DMS53 (cell line): Measurements from ENCODE around the gene CA10.

Experiments
- DNase-seq: peaks from one replicate; lab custom pipeline; 2025; lab: John Stamatoyannopoulos, UW

The CA10 gene

DNA sequence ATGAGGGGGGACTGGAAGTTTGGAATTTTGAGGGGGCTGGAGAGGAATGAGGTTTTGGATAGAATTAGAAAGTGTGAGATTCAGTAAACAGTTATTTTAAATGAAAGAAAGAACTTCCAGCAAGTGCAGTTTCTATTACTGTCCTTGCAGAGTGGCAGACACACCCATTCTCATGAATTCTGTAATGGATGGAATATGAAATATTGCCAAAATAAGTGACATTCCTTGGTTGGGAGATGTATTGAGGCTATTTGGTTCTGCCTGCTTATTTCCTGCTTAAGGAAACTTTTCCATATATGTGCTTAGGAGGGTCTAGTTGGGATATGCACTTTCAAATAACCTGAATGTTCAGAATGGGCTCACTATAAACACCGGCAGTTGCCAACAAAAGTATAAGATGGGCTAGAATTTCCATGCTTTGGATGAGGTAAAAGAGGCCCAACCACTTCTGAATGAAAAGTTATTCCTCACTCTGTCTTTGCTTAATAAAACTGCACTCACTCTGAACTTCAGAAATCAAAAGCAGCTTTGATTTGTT is 434.4 kb downstream of the CA10 start:
- no peak for DNase-seq

DNA sequence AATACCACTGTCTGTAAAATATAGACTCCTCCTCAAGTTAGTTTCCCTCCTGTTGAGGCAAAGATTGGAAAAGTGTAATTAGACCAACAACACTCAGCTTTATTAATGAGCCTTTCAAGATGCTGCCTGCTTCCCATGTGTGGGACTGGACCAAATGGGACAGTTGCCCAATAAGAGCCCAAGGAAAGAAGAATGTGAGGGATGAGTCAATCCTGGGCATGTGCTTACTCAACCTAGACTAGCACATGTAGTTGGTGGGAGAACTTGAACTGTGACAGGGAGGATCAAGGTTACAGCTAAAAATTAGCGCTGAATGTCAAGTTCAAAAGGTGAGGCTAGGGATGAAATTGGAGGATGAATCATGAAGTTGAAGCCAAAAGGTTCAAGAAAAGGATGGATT is 435.5 kb downstream of the CA10 start:
- no peak for DNase-seq

DNA sequence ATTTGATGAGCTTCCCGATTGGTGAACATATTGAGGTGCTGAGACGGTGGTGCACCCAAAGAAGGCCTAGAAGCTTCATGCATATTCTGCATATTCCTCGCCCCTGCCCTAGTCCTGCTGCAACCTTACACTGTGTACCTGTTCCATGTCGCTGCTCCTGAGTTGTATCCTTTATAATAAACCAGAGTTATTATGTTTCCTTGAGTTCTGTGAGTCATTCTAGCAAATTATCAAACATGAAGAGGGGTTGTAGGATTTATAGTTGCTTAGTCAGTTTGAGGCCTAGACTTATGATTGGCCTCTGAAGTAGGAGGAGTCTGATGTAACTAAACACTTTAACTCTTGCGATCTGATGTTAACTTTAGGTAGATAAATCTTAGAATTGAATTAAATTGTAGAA is 436.8 kb downstream of the CA10 start:
- DNase-seq = peak; percentile 26

DNA sequence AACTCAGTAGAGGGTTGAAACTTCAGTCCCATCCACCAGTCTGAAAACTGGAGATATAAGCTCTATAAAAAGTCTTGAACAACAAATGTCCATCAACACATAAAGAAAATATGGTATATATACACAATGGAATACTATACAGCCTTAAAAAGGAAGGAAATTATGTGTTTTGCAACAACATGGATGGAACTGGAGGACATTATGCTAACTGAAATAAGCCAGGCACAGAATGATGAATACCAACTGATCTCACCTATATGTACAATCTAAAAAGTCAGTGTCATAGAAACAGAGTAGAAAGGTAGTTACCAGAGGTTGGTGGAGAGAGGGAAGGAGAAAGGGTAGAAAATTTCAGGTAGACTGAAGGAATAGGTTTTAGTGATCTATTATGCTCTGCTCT is 438.1 kb downstream of the CA10 start:
- DNase-seq = no peak

DNA sequence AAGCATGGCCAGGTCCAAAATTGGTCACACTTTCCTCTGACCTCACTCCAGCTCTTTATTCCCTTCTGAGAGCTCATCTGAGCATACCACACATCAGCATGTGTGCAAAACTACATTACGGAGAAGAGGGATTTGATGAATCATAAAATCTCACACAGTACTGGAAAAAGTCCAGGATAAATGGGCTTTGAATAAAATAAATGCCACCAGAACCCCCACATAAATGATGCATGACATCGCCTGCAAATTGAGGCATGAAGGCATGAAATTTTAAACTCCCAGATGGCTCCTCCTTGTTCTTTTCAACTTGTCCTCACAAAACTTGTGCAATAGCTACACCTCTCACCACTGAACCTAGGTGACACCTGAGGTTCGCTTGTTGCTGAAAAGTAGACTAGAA is 439.5 kb downstream of the CA10 start:
- no peak for DNase-seq

DNA sequence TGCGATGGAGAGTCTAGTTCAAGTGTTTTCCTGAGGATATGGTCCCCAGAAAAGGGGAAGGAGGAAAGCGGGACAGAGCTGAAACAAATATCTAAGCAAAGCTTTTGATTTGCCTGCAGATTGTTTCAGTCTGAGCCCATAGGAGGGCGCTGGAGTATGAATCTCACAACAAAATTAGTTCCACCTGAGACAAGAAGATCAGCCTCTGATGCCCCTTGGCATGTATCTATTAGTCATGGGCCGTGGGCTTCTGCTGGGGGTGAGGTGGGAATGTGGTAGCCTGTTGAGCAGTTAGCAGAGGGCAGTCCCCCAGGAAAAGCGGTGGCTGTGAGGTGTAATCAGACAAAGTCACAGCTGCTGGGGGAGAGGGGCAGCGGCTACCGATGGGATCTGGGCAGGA is 446.9 kb downstream of the CA10 start:
- DNase-seq = peak; percentile 41

DNA sequence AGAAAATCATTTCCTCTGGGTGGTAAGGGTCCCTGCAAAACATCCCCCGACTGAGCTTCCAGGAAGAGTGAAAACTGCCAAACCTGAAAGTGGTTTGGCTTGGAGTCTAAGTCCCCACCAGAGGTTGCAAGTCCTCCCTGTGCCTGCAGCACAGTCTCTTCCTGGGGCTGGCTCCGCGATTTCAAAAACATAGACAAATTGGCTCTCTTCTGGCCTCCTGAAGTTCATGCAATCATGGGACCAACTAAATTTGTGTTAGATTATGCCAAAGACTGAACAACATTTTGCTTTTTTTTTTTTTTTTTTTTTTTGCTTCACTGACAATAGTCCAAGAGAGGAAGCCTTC is 447.9 kb downstream of the CA10 start:
- no peak for DNase-seq

DNA sequence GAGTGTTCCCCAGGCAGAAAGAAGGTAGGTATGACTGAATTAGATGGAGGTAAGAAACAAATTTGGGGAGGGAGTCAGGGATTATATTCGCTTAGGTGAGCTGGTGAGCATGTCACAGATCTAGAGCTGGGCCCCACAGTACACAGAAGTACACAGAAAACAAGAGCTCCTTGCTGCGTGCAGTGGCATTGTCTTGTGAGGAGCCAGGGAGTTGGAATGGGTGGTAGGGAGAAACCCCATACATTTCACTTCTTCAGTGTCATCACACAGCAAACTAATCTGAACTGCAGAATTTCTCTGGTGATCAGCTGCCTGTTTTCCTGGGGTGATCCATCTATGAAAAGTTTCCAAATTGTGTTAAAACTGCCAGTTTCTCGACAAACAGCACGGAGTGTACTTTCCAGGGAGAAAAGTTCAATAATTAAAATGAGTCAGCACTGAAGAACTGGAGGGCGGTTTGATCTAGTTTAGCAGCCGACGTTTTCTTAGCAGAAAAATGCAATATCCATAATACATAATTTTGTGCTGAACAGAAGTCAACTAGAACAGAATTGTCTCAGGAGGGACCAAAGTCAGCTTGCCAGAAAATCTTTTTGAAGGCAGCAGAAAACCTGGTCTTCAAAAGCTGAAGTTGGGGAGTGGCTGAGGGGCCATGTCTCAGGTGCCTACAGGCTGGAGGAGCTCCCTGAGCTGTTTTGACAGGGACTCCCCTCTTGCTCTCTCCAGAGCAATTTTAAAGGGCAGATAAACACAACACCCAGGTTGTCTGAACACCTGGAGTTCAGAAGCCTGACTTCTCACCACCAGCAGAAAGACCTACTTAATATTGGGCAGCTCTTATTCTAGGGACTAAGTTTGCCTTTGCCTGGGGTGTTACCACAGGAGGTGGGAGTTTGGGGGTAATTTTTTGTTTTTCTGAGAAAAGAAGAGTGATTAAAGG is 448.6 kb downstream of the CA10 start:
- DNase-seq = no peak

DNA sequence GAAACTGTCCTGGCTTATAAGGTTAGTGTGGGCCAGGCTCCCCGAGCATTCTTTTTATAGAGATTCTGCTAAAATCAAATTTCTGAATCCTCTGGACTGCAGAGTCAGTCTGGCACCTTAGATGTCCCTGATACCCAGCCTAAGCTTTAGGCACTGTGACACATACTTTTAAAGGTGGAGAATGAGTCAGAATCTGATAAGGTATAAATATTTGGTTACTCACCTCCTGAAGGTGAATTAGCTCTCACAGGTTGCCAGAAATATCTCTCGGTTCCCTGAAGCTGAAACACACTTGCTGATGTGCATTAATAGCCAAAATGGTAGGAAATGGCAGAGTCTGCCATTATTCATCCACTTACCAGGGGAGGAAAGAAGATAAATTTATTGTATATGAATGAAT is 451.3 kb downstream of the CA10 start:
- no peak for DNase-seq

DNA sequence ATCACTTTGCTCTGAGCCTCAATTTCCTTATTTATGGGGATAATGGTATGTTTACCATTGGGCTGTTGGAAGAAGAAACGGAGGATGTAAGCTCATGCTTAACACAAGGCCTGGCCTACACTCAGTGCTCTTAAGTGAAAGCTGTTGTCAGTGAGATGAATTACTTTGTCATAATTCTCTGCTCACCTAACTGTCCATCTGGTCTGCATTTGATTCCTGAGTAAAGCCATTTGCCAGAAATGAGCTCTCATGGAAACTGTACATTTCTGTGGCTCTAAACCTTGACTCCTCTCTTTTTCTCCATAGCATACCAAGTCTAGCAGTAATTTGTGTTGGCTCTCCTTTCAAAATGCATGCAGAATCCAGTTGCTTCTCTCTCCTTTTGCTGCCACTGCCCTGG is 452.4 kb downstream of the CA10 start:
- DNase-seq = no peak

DNA sequence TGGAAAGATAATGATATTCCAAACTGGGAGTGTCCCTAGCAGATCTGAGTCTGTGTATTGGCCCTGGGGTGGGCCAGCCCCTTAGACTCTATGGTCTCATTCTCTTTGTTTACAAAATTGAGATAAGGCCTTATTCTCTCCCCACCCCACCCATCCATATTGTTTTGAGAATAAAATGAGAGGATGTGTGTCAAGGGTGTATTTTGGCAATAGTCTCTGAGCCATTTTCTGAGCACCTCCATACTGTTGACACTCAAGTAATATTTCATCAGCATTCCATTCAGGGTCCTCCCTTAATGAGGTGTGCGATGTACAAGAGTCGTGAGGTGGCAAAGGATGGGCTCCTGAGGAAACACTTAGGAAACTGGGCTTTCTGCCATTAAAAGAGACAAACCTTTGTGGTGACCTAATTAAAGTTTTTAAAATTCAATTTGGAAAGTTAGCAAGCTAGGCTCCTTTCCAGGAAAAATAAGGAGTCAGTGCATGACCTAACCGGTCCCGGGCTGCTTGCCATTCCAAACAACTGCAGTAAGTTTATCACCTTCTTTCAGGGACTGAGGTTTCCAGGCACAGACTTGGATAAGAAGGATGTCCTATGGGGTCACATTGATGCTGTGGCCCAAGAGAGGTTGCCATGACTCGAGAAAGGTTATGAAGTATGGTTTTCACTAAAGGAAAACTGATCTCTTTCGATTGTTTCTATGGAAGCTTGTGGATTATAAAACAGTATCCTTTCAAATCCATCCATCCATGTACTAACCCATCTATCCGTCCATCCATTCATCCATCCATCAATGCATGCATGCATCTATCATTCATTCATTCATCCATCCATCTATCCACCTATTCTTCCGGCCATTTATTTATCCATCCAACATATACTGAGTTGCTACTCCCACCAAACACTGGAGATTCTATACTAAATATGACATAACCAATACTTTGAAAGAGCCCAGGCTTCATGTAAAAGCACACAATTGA is 454.9 kb downstream of the CA10 start:
- DNase-seq = no peak

DNA sequence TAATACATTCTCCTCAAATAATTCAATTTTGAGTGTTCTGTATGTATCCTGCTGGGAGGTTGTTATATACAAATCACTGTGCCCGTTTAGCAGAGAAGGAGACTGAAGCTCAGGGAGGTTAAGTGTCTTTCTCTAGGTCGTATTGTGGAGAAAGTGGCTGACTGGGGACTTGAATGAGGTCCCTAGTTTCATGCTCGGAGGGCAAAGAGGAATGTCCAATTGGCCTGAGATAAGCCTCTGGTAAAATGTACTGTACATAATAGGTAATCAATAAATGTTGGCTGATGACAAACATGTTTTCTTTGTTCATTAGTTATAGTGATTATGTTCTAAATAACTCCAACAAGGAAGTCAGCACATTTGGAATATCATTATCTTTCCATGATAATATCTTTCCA is 455.6 kb downstream of the CA10 start:
- no peak for DNase-seq

DNA sequence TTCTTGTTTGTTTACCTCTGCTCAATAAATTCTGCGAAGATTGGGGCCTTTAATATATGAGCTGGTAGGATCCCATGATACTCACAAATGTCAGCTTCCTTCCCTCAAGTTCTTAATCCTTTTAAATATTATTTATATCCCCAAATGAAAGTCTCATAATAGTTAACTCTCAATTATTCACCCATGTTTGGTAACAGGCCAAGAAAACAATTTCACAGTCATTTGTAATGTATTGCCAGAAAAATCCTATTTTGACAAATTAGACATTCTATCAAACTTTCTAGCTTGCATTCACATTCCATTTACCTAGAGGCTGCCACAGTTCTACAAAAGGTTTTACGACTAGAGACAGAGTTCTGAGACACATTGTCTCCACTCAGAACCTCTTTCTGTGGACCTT is 457.0 kb downstream of the CA10 start:
- no peak for DNase-seq

DNA sequence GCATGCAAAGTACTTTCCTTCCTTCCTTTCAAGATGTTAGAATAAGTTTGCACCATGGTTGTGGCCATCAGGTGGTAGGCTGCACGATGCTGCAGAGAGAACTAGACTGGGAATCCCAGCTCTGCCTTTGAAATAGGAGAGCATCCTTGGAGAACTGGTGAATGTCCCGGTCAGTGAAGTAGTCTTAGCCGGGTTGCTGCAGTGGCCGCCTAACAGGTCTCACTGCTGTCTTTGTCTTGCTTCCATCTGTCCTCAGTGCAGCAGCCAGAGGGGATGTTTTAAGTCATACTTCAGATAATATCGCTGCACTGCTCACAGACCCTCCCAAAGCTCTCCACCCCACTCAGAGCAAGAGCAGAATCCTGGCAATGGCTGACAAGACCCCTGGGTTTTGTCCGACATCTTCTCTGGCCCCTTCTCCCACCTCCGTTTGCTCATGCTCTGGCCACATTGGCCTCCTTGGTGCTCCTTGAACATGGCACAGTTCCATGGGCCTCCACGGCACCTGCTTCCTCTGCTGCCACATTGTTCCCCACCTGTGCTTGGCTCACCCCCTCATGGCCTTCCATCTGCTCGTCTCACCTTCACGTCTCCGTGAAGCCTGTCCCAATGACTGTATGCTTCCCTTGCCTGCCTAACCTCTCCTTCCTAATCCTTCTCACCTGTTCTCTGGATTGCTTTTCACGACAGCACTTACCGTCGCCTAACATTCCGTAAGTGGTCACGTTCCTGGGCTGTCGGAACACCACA is 458.3 kb downstream of the CA10 start:
- DNase-seq = no peak

DNA sequence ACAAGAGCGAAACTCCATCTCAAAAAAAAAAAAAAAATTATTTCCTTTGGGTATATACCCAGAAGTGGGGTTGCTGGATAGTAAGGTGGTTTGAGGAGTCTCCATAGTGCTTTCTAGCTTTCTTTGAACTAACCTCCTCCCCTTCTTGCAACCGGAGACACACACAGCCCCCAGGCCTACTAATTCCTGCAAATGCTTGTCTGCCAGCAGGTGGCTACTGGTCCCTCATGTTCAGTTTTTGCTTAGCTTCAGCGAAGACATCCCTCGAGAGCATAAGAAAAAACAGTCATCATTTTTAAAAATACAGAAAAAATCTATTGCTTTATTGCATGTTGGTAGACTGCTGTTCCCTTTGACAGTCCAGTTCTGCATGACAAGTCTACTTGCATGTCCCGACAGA is 459.2 kb downstream of the CA10 start:
- no peak for DNase-seq

DNA sequence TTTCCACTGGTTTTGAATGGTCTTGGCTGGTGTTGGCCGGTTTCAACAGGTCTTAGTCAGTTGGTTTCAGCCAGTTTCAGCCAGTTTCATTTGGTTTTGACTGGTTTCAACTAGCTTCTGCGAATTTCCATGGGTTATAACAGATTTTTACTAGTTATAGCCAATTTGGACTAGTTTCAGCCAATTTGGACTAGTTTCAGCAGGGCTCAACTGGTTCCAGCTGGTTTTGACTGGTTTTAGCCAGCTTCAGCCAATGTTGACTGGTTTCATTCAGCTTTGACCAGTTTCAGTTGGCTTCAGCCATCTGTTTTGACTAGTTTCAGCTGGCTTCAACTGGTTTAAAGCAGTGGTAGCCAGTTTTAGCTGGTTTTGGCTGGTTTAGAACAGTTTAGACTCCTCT is 465.6 kb downstream of the CA10 start:
- no peak for DNase-seq

DNA sequence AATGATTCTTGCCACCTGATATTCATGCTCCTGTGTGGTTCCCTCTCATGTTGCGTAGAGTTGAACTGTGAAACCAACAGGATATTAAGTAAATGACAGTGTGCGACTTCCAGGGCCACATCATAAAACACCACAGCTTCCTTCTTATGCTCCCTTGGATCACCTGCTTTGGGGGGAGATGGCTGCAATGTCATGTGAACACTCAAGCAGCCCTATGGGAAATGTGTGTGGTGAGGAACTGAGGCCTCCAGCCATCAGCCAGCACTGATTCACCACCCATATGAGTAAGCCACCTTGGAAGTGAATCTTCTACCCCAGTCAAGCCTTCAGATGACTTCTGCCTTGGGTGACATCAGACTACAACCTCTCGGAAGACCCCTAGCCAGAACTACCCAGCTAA is 470.6 kb downstream of the CA10 start:
- DNase-seq = no peak

DNA sequence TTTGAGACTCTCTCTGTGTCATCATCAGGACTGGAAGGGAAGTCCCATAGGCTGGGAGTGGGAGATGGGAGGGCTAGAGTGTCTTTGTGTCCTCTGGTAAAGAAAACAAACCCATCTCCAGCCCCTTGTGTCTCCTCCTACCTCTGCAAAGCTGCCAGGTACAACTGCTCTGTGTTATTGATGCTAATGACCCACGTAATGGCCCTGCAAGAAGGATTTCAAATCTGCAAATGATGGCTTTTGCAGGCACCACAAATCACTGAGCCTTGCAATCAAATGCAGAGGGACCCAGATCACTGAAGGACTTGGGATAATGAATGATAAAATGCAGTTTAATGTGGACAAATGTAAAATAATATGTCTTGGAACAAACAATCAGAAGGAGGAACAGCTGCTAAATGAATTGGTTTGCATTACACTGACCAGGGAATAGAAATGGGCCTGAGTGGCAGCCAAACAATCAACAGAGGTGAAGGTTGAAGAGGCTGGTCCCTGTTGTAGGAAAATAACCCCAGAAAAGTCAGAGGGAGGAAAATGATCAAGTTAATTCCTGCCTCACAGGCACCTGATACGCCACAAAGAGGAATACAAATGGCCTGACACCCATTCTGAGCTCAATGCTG is 473.1 kb downstream of the CA10 start:
- no peak for DNase-seq

DNA sequence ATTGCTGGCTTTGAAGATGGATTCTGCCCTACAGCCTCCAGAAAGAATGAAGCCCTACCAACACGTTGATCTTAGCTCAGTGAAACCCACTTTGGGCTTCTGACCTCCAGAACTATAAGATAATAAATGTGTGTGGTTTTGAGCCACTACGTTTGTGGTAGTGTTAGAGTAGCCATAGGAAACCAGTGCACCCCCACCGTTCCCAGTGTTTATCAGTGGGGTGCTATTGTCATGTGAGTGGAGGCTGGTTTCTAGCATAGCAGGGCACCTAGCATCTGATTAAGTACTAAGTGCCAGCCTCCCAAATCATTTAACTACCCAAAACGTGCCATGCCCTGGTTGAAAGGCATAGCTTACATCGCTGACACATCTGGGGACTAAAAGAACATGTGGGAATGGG is 474.3 kb downstream of the CA10 start:
- DNase-seq = no peak

DNA sequence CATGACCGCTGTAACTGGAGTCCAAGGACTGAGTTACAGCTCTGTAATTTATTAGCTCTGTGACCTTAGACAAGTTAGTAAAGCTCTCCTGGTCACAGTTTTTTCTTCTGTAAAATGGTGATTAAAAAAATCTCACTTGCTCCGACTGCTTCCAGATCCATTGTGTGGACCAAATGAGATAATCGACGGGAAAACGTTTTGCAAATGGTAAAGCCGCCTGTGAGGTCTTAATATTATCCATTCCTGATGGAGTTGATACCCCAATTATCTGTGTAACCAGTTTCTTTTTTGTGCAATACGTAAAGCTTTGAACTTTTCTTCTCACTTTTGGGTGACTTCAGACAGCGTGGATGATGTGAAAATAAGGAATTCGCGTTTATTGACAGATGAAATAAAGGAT is 475.2 kb downstream of the CA10 start:
- no peak for DNase-seq

DNA sequence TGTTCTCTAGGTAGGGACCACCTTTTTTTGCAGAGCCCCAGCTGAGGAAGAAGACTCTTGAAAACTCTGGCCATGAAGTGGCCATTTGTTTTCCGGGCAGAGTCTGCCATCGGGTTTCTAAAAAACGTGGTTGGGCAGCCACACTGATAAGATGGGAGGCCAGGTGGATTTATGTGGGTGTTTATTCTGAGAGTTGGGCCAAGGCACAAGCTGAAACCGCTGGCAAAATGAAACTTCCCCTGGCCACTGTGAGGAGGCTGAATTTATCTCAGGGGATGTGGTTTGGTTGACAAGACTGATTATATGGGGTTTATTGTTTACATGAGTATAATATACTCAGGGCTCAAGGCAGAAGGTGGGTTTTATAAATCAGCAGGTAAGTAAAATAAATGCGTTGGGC is 476.4 kb downstream of the CA10 start:
- DNase-seq = no peak

DNA sequence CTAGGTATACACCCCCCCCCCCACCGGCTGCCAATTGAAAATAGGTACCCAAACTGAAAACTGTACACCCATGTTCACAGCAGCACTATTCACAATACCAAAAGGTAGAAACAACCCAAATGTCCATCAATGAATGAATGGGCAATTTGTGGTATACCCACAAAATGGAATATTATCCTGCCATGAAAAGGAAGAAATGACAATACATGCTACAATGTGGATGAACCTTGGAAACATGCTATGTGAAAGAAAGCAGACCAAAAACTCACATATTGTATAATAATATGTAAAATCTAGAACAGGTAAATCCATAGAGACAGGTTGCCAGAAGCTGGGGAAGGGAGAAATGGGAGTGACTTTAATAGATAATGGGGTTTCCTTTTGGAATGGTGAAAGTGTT is 480.6 kb downstream of the CA10 start:
- no peak for DNase-seq
